Iris pigment epithelial cell (primary cell): ENCODE measurements around the gene SPINT1.

Experiments
- DNase-seq: peaks from one replicate; pipeline ENCODE4 v3.0.0-alpha.2; 2011; ENCODE audit warnings: low read depth

SPINT1 gene

GRCh38 chr15:40843885-40844695, at the start of gene SPINT1:
Gene SPINT1 (plus strand): TSS chr15:40844048. CDS start chr15:40844555, 507 bp downstream.
- no peak for DNase-seq

GRCh38 chr15:40796041-40796440, 47.8 kb upstream of the SPINT1 start:
- no peak for DNase-seq

GRCh38 chr15:40796512-40796911, 47.3 kb upstream of the SPINT1 start:
- no peak for DNase-seq

- DNase-seq: no peak
Measured at GRCh38 chr15:40799523-40799922, 44.3 kb upstream of the SPINT1 start.

- no peak for DNase-seq
Measured at GRCh38 chr15:40803076-40803475, 40.8 kb upstream of the SPINT1 start.

- DNase-seq: no peak
Measured at GRCh38 chr15:40803688-40804087, 40.2 kb upstream of the SPINT1 start.

GRCh38 chr15:40806672-40807027, 37.2 kb upstream of the SPINT1 start:
- no peak for DNase-seq

GRCh38 chr15:40807028-40807887, 36.6 kb upstream of the SPINT1 start, which contains the start of the genes DNAJC17 and ZFYVE19:
Gene DNAJC17 (minus strand): TSS chr15:40807473. CDS start chr15:40807446, 27 bp downstream.
Gene ZFYVE19 (plus strand): TSS chr15:40807089. CDS start chr15:40807590, 501 bp downstream.
- peak; percentile 99 for DNase-seq

- no peak for DNase-seq
Measured at GRCh38 chr15:40807888-40808461, 35.9 kb upstream of the SPINT1 start.

- no peak for DNase-seq
Measured at GRCh38 chr15:40808861-40809450, 34.9 kb upstream of the SPINT1 start.

GRCh38 chr15:40812721-40813425, 31.0 kb upstream of the SPINT1 start:
- DNase-seq: no peak

- DNase-seq: peak; percentile 17
Measured at GRCh38 chr15:40815042-40815698, 28.7 kb upstream of the SPINT1 start.

GRCh38 chr15:40819048-40819447, 24.8 kb upstream of the SPINT1 start:
- no peak for DNase-seq

- DNase-seq: no peak
Measured at GRCh38 chr15:40821195-40821594, 22.7 kb upstream of the SPINT1 start.

- DNase-seq: no peak
Measured at GRCh38 chr15:40823572-40824343, 20.1 kb upstream of the SPINT1 start.

- peak; percentile 94 for DNase-seq
Measured at GRCh38 chr15:40825661-40826422, 18.0 kb upstream of the SPINT1 start.

- peak; percentile 76 for DNase-seq
Measured at GRCh38 chr15:40826423-40827075, 17.3 kb upstream of the SPINT1 start.

GRCh38 chr15:40828447-40829036, 15.3 kb upstream of the SPINT1 start, which contains the start of gene PPP1R14D:
Gene PPP1R14D (minus strand): TSS chr15:40828708. CDS start chr15:40828641, 67 bp downstream.
- no peak for DNase-seq
